ENCODE data around the gene MAST4.
A peak's percentile ranks its signal among the peaks of the same experiment; 100 is the strongest.

Gene MAST4

DNA sequence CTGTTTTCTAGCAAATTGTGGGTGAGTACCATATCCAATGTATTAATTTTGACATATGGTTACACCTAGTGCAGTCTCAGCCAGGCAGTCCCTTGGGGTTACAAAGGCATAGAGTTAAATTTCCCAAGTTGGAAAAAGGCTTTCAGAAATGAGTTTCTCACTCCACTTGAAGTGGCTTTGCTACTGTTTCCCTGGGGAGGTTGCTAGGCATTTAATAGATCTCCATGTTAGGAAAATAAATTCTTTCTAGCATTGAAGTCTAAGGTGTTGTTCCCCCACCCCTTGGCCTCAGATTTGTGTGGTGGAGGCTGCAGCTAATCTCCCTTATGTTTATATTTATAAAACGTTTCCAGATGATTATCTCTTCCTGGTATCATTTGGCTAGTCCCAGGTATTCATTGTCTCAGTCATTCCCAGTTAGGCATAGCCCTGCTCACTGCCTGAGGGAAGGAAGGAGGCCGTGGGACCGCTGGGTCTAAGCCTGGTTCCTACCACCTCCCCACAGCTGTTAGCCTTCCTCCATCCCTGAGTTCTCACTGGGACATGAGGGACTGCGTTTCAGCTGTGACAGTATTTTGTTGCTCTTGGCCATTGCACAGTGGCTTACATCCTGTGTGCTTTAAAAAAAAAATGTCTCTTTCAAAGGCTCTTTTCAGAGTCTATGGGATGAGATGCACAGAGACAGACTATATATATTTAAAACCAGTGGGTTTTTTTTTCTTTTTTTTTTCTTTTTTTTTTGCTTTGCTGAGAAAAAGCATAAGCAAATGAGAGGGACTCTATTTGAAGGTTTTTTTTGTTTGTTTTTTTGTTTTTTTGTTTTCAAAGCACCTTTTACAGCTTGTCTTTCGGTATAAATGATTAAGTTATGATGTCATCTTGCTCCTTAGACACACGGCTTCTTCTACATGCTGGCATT is 121.5 kb downstream of the MAST4 start:
- no peaks in the 10 kb centered on the region for H3K4me1 ChIP-seq (ENCODE audit: control insufficient read depth, insufficient read depth, low read depth, low read length)
- H2AFZ ChIP-seq (ENCODE audit: low read depth, low read length), result no peak overlapping the region
- H3K27me3 ChIP-seq (ENCODE audit: control insufficient read depth in 1 of 2, insufficient read depth in 1 of 2, low read length in 2 of 2), result peaks cover 9 to 10% of the 10 kb centered on the region in 2 experiments
- no peak overlapping the region for H2BK120ac ChIP-seq (ENCODE audit: low read depth, low read length)
- H4K91ac ChIP-seq (ENCODE audit: low read length), result no peak overlapping the region
- H3K9me3 ChIP-seq (ENCODE audit: control insufficient read depth, low read length), result no peaks in the 10 kb centered on the region
- no peak overlapping the region for H4K8ac ChIP-seq (ENCODE audit: low read length)
- no peak overlapping the region for H2BK5ac ChIP-seq (ENCODE audit: low read depth, low read length, poor library complexity, severe bottlenecking)
- H3K36me3 ChIP-seq (ENCODE audit: control insufficient read depth in 1 of 2, insufficient read depth in 2 of 2, low read depth in 1 of 2, low read length in 2 of 2), result no peaks in the 10 kb centered on the region
- no peak overlapping the region for H3K9ac ChIP-seq (ENCODE audit: low read length)
- no peaks in the 10 kb centered on the region for H3K79me1 ChIP-seq (replicated peaks; ENCODE audit: low read length, poor library complexity, severe bottlenecking)
- no peak overlapping the region for H3K4ac ChIP-seq (ENCODE audit: low read depth in 1 of 2, low read length in 2 of 2)
- H3K4me2 ChIP-seq (ENCODE audit: low read length, poor library complexity, severe bottlenecking), result no peak overlapping the region
- no peak for DNase-seq
- 63% methylated on average over 4 of the region's 6 CpGs for WGBS
- no peak overlapping the region for H2BK12ac ChIP-seq (ENCODE audit: low read length in 2 of 2)
- H3K27ac ChIP-seq (ENCODE audit: low read length, poor library complexity, severe bottlenecking), result no peak overlapping the region
- no peak overlapping the region for H3K14ac ChIP-seq (ENCODE audit: low read length in 2 of 2)
- no peak overlapping the region for H3K23ac ChIP-seq (ENCODE audit: low read length in 2 of 2)
- no peak overlapping the region for H3K18ac ChIP-seq (ENCODE audit: low read depth in 1 of 2, low read length in 2 of 2)
- H2BK15ac ChIP-seq (ENCODE audit: low read depth, poor library complexity, severe bottlenecking), result no peak overlapping the region
- H3K4me3 ChIP-seq (ENCODE audit: insufficient read depth in 1 of 2, low read depth in 1 of 2, low read length in 2 of 2), result no peak overlapping the region
- H2AK5ac ChIP-seq (ENCODE audit: low read length, severe bottlenecking), result no peak overlapping the region

DNA sequence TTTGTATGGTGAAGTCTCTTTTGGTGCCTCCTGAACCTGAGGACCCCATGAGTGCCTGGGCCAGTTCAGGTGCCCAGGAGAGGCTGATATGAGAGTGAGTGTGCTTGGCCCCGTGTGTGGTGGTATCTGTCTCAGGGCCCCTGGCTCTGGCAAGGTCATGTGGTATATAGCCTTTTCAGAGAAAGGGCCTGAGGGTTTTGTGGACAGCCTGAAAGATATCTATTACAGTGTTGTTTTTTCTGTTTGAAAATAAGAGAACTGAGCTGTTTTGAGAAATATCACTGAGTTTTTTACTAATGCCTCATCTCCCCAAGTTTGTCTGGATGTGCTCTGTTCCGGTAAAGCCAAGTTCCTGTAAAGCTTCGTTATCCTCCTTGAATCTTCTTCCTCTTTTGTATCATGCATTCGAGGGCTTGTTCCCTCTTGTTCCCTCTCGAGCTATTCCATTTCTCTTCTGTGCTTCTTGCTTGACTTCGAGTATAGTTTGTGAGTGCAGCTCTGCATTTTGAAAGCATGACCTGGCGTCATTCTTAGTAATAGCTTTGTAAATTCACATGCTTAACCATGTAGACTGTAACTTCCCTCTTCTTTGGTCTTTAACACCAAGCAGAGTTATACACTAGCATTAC is 122.3 kb downstream of the MAST4 start:
- 90% methylated on average over 7 of the region's 7 CpGs for WGBS
- Histone ChIP-seq H2BK15ac (ENCODE audit: low read depth, poor library complexity, severe bottlenecking) (no peak overlapping the region), H3K36me3 (ENCODE audit: control insufficient read depth in 1 of 2, insufficient read depth in 2 of 2, low read depth in 1 of 2, low read length in 2 of 2) (no peaks in the 10 kb centered on the region), H2BK5ac (ENCODE audit: low read depth, low read length, poor library complexity, severe bottlenecking) (no peak overlapping the region), H3K4me3 (ENCODE audit: insufficient read depth in 1 of 2, low read depth in 1 of 2, low read length in 2 of 2) (no peak overlapping the region), H3K4me2 (ENCODE audit: low read length, poor library complexity, severe bottlenecking) (no peak overlapping the region), H4K91ac (ENCODE audit: low read length) (no peak overlapping the region), H3K9me3 (ENCODE audit: control insufficient read depth, low read length) (no peaks in the 10 kb centered on the region), H2AK5ac (ENCODE audit: low read length, severe bottlenecking) (no peak overlapping the region), H3K4ac (ENCODE audit: low read depth in 1 of 2, low read length in 2 of 2) (no peak overlapping the region), H3K18ac (ENCODE audit: low read depth in 1 of 2, low read length in 2 of 2) (no peak overlapping the region), H3K27me3 (ENCODE audit: control insufficient read depth in 1 of 2, insufficient read depth in 1 of 2, low read length in 2 of 2) (peaks cover 10 to 16% of the 10 kb centered on the region in 2 experiments), H2BK12ac (ENCODE audit: low read length in 2 of 2) (no peak overlapping the region), H2AFZ (ENCODE audit: low read depth, low read length) (peak overlapping the region; percentile 27), H3K79me1 (replicated peaks; ENCODE audit: low read length, poor library complexity, severe bottlenecking) (no peaks in the 10 kb centered on the region), H3K23ac (ENCODE audit: low read length in 2 of 2) (no peak overlapping the region), H4K8ac (ENCODE audit: low read length) (no peak overlapping the region), H3K4me1 (ENCODE audit: control insufficient read depth, insufficient read depth, low read depth, low read length) (no peaks in the 10 kb centered on the region), H2BK120ac (ENCODE audit: low read depth, low read length) (no peak overlapping the region), H3K27ac (ENCODE audit: low read length, poor library complexity, severe bottlenecking) (no peak overlapping the region), H3K14ac (ENCODE audit: low read length in 2 of 2) (no peak overlapping the region), H3K9ac (ENCODE audit: low read length) (no peak overlapping the region)
- DNase-seq, result no peak

DNA sequence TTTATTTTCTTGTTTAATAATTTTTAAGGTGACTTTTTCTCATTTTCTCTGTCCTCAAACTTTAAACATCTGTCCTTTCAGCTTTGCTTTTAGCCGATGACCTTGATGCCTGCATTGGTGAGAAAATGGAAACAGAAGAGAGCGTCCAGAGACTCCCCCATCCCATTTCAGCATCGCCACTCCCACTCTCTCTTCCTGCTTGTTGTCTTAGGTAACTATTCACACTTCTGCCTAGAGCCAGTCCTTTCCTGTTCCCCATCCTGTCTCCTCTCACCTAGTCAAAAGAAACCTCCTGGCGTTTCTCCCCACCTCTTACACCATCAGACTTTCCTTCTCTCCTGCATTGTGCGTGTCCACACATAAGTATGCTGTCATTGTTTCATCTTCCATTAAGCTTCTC is 124.6 kb downstream of the MAST4 start:
- Histone ChIP-seq H2BK5ac (ENCODE audit: low read depth, low read length, poor library complexity, severe bottlenecking) (no peak overlapping the region), H3K4ac (ENCODE audit: low read depth in 1 of 2, low read length in 2 of 2) (no peak overlapping the region), H3K4me2 (ENCODE audit: low read length, poor library complexity, severe bottlenecking) (no peak overlapping the region), H2BK12ac (ENCODE audit: low read length in 2 of 2) (no peak overlapping the region), H3K14ac (ENCODE audit: low read length in 2 of 2) (no peak overlapping the region), H2BK120ac (ENCODE audit: low read depth, low read length) (no peak overlapping the region), H3K27ac (ENCODE audit: low read length, poor library complexity, severe bottlenecking) (no peak overlapping the region), H3K36me3 (ENCODE audit: control insufficient read depth in 1 of 2, insufficient read depth in 2 of 2, low read depth in 1 of 2, low read length in 2 of 2) (no peaks in the 10 kb centered on the region), H3K4me1 (ENCODE audit: control insufficient read depth, insufficient read depth, low read depth, low read length) (no peaks in the 10 kb centered on the region), H3K79me1 (replicated peaks; ENCODE audit: low read length, poor library complexity, severe bottlenecking) (no peaks in the 10 kb centered on the region), H2BK15ac (ENCODE audit: low read depth, poor library complexity, severe bottlenecking) (no peak overlapping the region), H3K9ac (ENCODE audit: low read length) (no peak overlapping the region), H4K8ac (ENCODE audit: low read length) (no peak overlapping the region), H2AK5ac (ENCODE audit: low read length, severe bottlenecking) (no peak overlapping the region), H4K91ac (ENCODE audit: low read length) (no peak overlapping the region), H3K9me3 (ENCODE audit: control insufficient read depth, low read length) (no peaks in the 10 kb centered on the region), H3K18ac (ENCODE audit: low read depth in 1 of 2, low read length in 2 of 2) (no peak overlapping the region), H3K27me3 (ENCODE audit: control insufficient read depth in 1 of 2, insufficient read depth in 1 of 2, low read length in 2 of 2) (peaks cover 10 to 16% of the 10 kb centered on the region in 2 experiments), H2AFZ (ENCODE audit: low read depth, low read length) (no peak overlapping the region), H3K4me3 (ENCODE audit: insufficient read depth in 1 of 2, low read depth in 1 of 2, low read length in 2 of 2) (no peak overlapping the region), H3K23ac (ENCODE audit: low read length in 2 of 2) (no peak overlapping the region)
- 68% methylated on average over 5 of the region's 5 CpGs for WGBS
- DNase-seq, result no peak

DNA sequence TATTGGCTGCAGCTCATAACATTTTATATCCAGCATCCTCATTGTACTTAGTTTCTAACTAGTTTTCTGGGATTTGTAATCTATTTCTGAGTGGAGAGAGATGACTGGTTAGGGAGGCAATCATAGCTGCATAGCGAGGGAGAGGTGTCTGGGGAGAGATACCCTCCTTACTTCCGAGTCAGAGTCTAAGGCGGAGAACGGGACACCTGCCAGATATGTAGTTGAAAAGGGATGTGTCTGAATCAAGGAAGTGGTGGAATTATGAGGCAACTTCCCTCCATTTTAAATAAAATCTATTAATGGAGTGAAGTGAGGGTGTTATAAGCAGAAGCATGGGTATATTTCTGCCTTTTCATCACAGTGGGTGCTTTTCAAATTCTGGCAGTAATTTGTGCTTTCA is 126.5 kb downstream of the MAST4 start:
- no peak overlapping the region for H3K14ac ChIP-seq (ENCODE audit: low read length in 2 of 2)
- DNase-seq, result no peak
- no peaks in the 10 kb centered on the region for H3K79me1 ChIP-seq (replicated peaks; ENCODE audit: low read length, poor library complexity, severe bottlenecking)
- H3K4me1 ChIP-seq (ENCODE audit: control insufficient read depth, insufficient read depth, low read depth, low read length), result no peaks in the 10 kb centered on the region
- H3K23ac ChIP-seq (ENCODE audit: low read length in 2 of 2), result no peak overlapping the region
- no peak overlapping the region for H3K4me2 ChIP-seq (ENCODE audit: low read length, poor library complexity, severe bottlenecking)
- no peak overlapping the region for H3K18ac ChIP-seq (ENCODE audit: low read depth in 1 of 2, low read length in 2 of 2)
- H2BK12ac ChIP-seq (ENCODE audit: low read length in 2 of 2), result no peak overlapping the region
- no peak overlapping the region for H3K4ac ChIP-seq (ENCODE audit: low read depth in 1 of 2, low read length in 2 of 2)
- H3K4me3 ChIP-seq (ENCODE audit: insufficient read depth in 1 of 2, low read depth in 1 of 2, low read length in 2 of 2), result no peak overlapping the region
- 92% methylated on average over 4 of the region's 4 CpGs for WGBS
- no peak overlapping the region for H2BK15ac ChIP-seq (ENCODE audit: low read depth, poor library complexity, severe bottlenecking)
- H4K91ac ChIP-seq (ENCODE audit: low read length), result no peak overlapping the region
- no peak overlapping the region for H3K9ac ChIP-seq (ENCODE audit: low read length)
- H2BK5ac ChIP-seq (ENCODE audit: low read depth, low read length, poor library complexity, severe bottlenecking), result no peak overlapping the region
- H3K36me3 ChIP-seq (ENCODE audit: control insufficient read depth in 1 of 2, insufficient read depth in 2 of 2, low read depth in 1 of 2, low read length in 2 of 2), result no peaks in the 10 kb centered on the region
- no peak overlapping the region for H3K27ac ChIP-seq (ENCODE audit: low read length, poor library complexity, severe bottlenecking)
- no peaks in the 10 kb centered on the region for H3K9me3 ChIP-seq (ENCODE audit: control insufficient read depth, low read length)
- H4K8ac ChIP-seq (ENCODE audit: low read length), result no peak overlapping the region
- H3K27me3 ChIP-seq (ENCODE audit: control insufficient read depth in 1 of 2, insufficient read depth in 1 of 2, low read length in 2 of 2), result peaks cover 16 to 18% of the 10 kb centered on the region in 2 experiments
- H2BK120ac ChIP-seq (ENCODE audit: low read depth, low read length), result no peak overlapping the region
- H2AK5ac ChIP-seq (ENCODE audit: low read length, severe bottlenecking), result no peak overlapping the region
- no peak overlapping the region for H2AFZ ChIP-seq (ENCODE audit: low read depth, low read length)
